ENCODE data around the gene APBA2. TPM values are rescaled to one million over a fixed set of nuclear protein-coding genes. Genes with fewer than 3 reads are reported as not detected.

Gene APBA2
- total RNA-seq, 1 experiment from 2014 or later = 0.31 TPM

GRCh38 chr15:28947221-28947674 lies 61.5 kb downstream of the APBA2 start:
- TF ChIP-seq TCF7L2 (IDR thresholded peaks at IDR 0.05; ENCODE audit: low read depth, low read length) (no peak), CTCF (IDR thresholded peaks at IDR 0.05) (no peak), REST (IDR thresholded peaks at IDR 0.05; ENCODE audit: insufficient read depth in 1 of 2, low read depth in 2 of 2, low read length in 1 of 2) (no peak), SIN3A (IDR thresholded peaks at IDR 0.05; ENCODE audit: borderline replicate concordance, insufficient read depth, low read depth, low read length) (no peak)

GRCh38 chr15:28948036-28948435 lies 62.3 kb downstream of the APBA2 start:
- BruUV-seq (replicated peaks) = no TSS peak
- ChIA-PET CTCF (no interaction called here), POLR2A (no interaction called here)
- Histone ChIP-seq H3K36me3 (ENCODE audit: control insufficient read depth, insufficient read depth, low read length) (no peaks in the 10 kb centered on the region), H3K4me1 (ENCODE audit: control insufficient read depth, insufficient read depth, low read length) (no peaks in the 10 kb centered on the region), H3K9me3 (ENCODE audit: control insufficient read depth, insufficient read depth, low read depth, low read length) (no peaks in the 10 kb centered on the region), H3K27me3 (ENCODE audit: control insufficient read depth, insufficient read depth, low read length) (no peaks in the 10 kb centered on the region), H3K4me3 (ENCODE audit: low read depth in 2 of 2, low read length in 2 of 2) (no peak overlapping the region), H3K27ac (ENCODE audit: low read length) (no peak overlapping the region)
- TF ChIP-seq SIN3A (IDR thresholded peaks at IDR 0.05; ENCODE audit: borderline replicate concordance, insufficient read depth, low read depth, low read length) = no peak
- TF ChIP-seq REST (IDR thresholded peaks at IDR 0.05; ENCODE audit: insufficient read depth in 1 of 2, low read depth in 2 of 2, low read length in 1 of 2) = no peak
- TF ChIP-seq POLR2AphosphoS5 (IDR thresholded peaks at IDR 0.05; ENCODE audit: low read depth, low read length) = no peak
- no peak for TF ChIP-seq TCF7L2 (IDR thresholded peaks at IDR 0.05; ENCODE audit: low read depth, low read length)
- TF ChIP-seq CTCF (IDR thresholded peaks at IDR 0.05) = no peak
- no peak for DNase-seq (ENCODE audit: low read depth, low spot score)
- ATAC-seq = no peak
- intact Hi-C loops (cut with micrococcal nuclease; ENCODE audit: unreplicated experiment) = no loop called here
- in situ Hi-C loops (cut with HindIII; ENCODE audit: low pct_unique_long_range_greater_than_20kb, low sequenced_read_pairs) = no loop called here

More at GRCh38 chr15:28947221-28947674, 61.5 kb downstream of the APBA2 start:
- no peak for ATAC-seq
- Histone ChIP-seq H3K4me3 (ENCODE audit: low read depth in 2 of 2, low read length in 2 of 2) (no peak overlapping the region), H3K27ac (ENCODE audit: low read length) (no peak overlapping the region), H3K36me3 (ENCODE audit: control insufficient read depth, insufficient read depth, low read length) (no peaks in the 10 kb centered on the region), H3K27me3 (ENCODE audit: control insufficient read depth, insufficient read depth, low read length) (no peaks in the 10 kb centered on the region), H3K9me3 (ENCODE audit: control insufficient read depth, insufficient read depth, low read depth, low read length) (no peaks in the 10 kb centered on the region), H3K4me1 (ENCODE audit: control insufficient read depth, insufficient read depth, low read length) (no peaks in the 10 kb centered on the region)
- BruUV-seq (replicated peaks) = no TSS peak
- POLR2A ChIA-PET = no interaction called here
- intact Hi-C loops (cut with micrococcal nuclease; ENCODE audit: unreplicated experiment) = no loop called here
- no peak for DNase-seq (ENCODE audit: low read depth, low spot score)
- CTCF ChIA-PET = no interaction called here
- in situ Hi-C loops (cut with HindIII; ENCODE audit: low pct_unique_long_range_greater_than_20kb, low sequenced_read_pairs) = no loop called here
